Measurements from ENCODE around the gene CD79A.

The CD79A gene

DNA sequence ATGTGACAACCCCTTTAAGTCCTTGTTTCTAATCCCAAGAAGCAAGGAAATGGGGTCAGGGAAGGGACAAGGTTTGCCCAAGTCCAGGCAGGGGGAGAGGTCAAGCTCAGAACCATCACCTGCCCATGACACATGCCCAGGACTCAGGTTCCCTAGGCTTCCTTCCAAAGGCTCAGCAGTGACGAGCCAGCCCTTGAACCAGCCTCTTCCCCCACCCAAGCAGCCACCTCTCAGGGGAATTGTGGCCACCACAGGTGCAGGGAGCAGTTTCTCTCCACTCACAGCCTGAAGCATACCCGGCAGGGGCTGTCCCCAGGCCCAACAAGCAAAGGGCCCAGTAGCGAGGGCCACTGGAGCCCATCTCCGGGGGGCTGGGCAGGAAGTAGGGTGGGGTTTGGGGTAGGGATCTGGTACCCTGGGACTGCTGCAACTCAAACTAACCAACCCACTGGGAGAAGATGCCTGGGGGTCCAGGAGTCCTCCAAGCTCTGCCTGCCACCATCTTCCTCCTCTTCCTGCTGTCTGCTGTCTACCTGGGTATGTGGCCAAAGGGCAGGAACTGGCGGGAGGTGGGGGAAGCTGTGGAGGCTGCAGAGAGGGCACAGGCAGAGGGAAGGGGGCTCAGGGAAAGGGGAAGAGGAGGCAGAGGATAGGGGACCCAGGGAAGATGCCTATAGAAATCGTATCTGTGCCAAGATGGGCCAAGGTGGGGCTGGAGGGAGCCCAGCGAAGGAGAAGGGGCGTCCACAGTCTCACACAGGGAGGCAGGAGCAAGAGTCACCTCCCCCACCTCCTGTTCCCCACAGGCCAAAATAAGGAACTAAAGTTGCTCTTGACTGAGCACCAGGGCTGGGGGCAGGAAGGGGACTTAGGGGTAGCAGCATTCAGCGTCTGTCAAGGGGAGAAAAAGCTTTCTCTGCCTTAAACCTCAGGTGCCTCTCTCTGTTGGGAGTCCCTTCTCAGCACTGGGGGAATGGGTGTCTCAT, at the start of gene CD79A:
TSS of gene CD79A (plus strand) at position 433 of the 986 bp plus-strand sequence. CDS start at position 459, 26 bp downstream.
- no peak for DNase-seq

DNA sequence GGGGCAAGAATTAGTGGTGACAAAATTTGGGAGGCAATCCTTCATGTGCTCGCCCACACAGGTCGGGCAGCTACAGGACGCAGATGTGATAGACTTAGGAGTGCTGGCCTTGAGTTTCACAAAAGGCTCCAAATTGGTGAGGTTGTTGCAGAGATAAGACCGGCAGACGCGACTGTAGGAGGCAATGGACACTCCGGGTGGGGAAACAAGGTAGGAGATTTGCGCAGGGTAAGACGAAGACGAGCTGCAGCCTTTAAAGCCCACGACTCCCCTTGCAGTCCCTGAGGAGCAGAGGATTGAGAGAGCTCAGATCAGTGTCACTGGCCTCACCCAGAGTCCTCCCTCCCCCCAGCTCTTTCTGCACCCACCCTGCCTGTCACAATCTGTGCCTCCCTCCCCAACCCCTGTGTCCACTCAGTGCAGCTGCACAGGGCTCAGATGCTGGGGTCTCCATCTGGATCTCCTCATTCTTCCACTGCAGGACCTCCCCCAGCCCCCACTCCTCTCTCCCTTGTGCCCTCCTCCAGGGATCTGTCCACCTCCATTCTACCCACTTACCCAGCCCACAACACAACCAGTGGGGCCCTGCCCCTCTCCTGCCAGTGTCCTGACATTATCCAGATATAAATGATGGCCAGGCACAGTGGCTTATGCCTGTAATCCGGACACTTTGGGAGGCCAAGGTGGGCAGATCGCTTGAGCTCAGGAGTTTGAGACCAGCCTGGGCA, 38.9 kb upstream of the CD79A start:
- no peak for DNase-seq

- DNase-seq = no peak
Measured at GRCh38 chr19:41839211-41839610, 37.9 kb upstream of the CD79A start.

GRCh38 chr19:41843371-41843770, 33.7 kb upstream of the CD79A start:
- DNase-seq = no peak

GRCh38 chr19:41844601-41845000, 32.5 kb upstream of the CD79A start, which contains the start of gene LYPD4:
TSS of gene LYPD4 (minus strand) at chr19:41844683. CDS start at chr19:41839285, 5,398 bp downstream.
- no peak for DNase-seq

DNA sequence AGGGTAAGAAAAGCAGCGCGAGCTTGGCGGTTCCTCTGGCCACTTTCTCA, 32.3 kb upstream of the CD79A start, which contains the start of gene DMRTC2:
TSS of gene DMRTC2 (plus strand) at position 42 of the 50 bp plus-strand sequence. CDS start 2,387 bp downstream, outside the sequence.
- DNase-seq = no peak

DNA sequence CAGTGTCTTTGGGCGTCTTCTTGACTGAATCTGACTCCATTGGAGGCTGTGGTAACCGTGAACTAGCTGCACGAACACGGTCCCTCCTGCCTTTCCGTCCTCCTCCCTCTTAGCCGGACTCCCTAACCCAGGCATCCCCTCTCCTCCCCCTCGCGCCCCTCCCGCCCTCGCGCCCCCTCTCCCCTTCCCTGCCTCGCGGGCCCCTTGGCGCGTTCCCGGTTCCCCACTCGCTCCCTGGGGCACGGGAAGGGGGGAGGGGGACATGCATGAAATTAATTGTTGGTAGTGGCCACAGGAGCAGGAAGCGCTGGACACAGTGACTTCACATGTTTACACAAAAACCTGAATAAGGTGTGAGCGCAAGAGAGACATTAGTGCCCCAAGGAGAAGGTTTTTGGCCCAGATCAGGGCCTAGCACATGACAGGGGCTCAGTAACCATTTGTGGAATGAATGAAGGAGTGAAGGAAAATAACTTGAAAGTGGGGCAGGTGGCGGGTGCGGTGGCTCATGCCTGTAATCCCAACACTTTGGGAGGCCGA, 32.0 kb upstream of the CD79A start:
- no peak for DNase-seq

DNA sequence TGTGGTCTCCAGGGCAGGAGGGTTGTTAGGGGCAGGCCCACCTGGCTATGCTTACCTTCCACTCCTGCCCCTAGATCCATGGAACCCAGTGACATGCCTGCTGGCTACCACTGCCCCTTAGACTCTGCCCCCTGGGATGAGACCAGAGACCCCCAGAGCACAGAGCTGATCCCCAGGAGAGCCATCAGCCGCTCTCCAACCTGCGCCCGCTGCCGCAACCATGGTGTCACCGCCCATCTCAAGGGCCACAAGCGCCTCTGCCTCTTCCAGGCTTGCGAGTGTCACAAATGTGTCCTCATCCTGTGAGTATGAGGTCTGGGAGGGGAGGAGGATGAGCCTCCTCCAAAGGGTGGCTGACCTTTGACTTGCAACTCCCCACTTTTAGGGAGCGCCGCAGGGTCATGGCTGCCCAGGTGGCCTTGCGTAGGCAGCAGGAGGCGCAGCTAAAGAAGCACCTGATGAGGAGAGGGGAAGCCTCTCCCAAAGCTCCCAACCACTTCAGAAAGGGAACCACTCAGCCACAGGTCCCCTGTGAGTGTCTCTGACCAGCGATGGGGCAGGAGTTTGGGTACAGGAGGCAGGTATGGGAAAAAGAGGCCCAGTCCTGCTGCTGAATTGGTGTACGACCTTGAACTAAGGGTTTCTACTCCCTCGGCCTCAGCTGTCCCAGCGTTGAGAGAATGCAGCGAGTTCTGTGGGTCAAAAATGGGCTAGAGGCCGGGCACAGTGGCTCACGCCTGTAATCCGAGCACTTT, 29.6 kb upstream of the CD79A start:
- DNase-seq = no peak

- DNase-seq = no peak
Measured at GRCh38 chr19:41848666-41849065, 28.4 kb upstream of the CD79A start.

GRCh38 chr19:41849067-41849466, 28.0 kb upstream of the CD79A start:
- DNase-seq = no peak

- no peak for DNase-seq
Measured at GRCh38 chr19:41850381-41850780, 26.7 kb upstream of the CD79A start.

- DNase-seq = no peak
Measured at GRCh38 chr19:41851456-41851855, 25.6 kb upstream of the CD79A start.

DNA sequence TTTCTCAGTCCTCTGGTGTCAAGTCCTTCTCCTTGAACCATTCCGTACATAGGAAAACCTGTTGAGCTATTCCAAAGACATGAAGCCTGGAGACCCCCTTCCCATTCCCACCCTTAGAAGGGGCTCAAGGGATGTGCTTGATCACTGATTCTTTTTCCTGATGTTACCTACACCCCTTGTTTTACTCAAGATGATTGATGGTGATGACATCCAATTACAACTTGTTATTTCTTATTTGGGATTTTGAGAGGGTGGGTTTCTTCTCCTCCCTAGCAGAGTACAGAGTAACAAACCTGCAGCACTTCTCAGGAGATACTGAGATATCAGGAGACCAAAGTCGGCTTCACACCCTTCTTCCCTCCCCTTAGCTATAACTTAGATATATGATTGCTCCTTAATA, 23.7 kb upstream of the CD79A start:
- DNase-seq = no peak

DNA sequence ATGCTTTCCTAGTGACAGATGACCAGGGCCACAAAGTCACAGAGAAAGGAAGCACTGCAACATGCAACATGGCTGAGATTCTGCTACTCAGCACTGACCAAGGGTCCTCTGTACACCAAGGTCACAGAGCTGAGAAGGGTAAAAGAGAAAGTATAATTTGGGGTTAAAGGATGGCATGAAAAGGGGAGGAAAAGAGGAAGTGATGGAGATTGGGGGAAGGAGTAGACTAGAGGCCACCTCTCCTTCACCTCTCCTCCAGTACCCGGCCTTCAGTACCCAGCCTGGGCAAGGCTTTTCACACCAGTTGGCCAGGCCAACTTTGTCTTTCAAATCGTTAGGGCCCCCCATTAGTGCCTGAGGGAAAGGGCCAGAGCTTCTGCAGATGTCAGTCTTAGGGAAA, 23.3 kb upstream of the CD79A start:
- DNase-seq = no peak

GRCh38 chr19:41859213-41859617, 17.9 kb upstream of the CD79A start:
- no peak for DNase-seq

- DNase-seq = peak; percentile 99
Measured at GRCh38 chr19:41859618-41860418, 17.3 kb upstream of the CD79A start, which contains the start of gene RPS19. TSS of gene RPS19 (plus strand) at chr19:41860255. CDS start at chr19:41860775, 520 bp downstream.

- DNase-seq = no peak
Measured at GRCh38 chr19:41860419-41861115, 16.5 kb upstream of the CD79A start.

- DNase-seq = no peak
Measured at GRCh38 chr19:41861116-41861768, 15.8 kb upstream of the CD79A start.

DNA sequence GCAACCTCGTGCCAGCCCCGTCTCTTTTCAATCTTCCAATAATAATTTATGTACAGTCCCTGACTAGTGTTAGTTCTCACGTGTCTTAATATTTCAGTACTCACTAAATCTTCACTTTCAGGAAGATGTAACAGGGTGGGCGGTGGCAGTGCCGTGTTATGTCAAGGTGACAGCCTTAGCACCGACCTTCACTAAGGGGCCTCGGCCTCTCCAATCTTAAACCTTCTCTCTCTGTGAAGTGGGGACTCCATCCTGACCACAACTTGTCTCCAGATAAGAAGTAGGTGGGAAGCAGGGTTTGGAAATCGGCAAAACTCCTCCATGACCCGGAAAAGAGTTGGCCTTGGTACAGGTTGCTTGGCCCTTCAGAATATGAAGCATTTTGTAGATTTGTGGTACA, 15.2 kb upstream of the CD79A start:
- no peak for DNase-seq

DNA sequence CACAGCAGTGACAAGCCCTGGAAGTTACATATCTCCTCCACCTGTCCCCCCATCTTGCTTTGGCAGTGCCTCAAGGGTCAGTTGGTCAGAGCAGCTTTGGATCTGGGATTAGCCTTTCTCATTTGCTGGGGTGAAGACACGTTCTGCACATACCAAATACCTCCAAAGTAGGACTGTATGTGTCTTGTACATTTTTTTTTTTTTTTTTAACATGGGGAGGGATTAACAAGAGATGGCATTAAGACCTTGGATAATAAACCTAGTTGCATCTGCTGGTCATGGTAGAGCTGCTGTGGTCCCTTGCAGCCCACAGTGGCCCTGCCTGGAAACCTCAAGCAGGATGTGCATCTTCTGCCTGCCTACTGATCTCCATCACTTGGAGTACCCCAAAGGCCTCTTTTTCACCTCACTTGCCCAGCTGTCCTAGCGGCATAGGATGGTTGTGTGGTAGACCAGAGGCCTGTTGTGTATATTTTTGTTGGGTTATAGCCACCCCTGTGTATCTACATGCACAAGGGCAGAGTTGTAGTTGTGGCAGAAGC, 14.6 kb upstream of the CD79A start:
- DNase-seq = no peak

Data from activated CD4-positive, alpha-beta T cell treated with anti-CD3 and anti-CD28 coated beads, Interleukin-2, amount 50 U/mL, for 16 hours (primary cell).